NCI-H748 treated with DMSO at 0.1 percent for 48 hours (cell line): ENCODE data around the gene TMEM170A.

Experiments used
- DNase-seq: peaks from one replicate; lab custom pipeline; 2025; lab: John Stamatoyannopoulos, UW

TMEM170A gene

DNA sequence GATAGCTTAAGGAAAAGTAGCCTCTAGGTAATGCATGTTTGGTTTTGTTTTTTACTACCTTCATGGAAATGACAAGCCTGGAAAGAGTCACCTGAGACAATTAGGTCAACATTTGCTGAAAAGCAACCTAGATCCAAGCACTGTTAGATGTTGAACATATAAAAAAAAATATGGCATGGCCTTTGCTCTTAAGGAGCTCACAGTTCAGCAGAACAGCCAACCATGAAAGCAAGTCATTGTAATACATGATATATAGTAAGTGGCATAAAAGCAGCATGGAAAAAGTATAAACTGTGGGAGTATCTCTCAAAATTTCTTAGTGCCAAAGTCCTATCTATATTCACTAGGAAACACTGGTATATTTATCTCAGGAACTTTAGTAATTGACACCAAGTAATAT is 62.8 kb downstream of the TMEM170A start:
- no peak for DNase-seq

GRCh38 chr16:75398333-75398732 is 66.2 kb downstream of the TMEM170A start:
- DNase-seq = no peak

GRCh38 chr16:75394941-75395340 is 69.5 kb downstream of the TMEM170A start:
- DNase-seq = no peak
